Retinal pigment epithelial cell (primary cell): ENCODE results near the gene FBXO30.

ENCODE experiments used
- DNase-seq: peaks from one replicate; pipeline ENCODE4 v3.0.0-alpha.2; 2010; ENCODE audit warnings: low read depth
- H3K4me3 ChIP-seq: 2 replicates; pipeline ENCODE4 v1.5.1; 2011; ENCODE audit warnings: mild to moderate bottlenecking, low read length, control low read depth, moderate library complexity
- CTCF ChIP-seq: conservative IDR thresholded peaks from 2 replicates; pipeline ENCODE4 v1.5.1; 2011; ENCODE audit warnings: low read depth, low read length, control low read depth, inconsistent platforms

The FBXO30 gene

GRCh38 chr6:145818796-145819195 lies 4.2 kb upstream of the FBXO30 start:
- H3K4me3 ChIP-seq, result no peak overlapping the region
- no peak for TF ChIP-seq CTCF
- DNase-seq, result no peak

- H3K4me3 ChIP-seq, result no peak overlapping the region
- TF ChIP-seq CTCF, result no peak
- no peak for DNase-seq
These were observed 1.8 kb upstream of the FBXO30 start for GRCh38 chr6:145816392-145816791.

GRCh38 chr6:145815309-145816274 lies 997 bp upstream of the FBXO30 start:
- H3K4me3 ChIP-seq, result peak overlapping the region; percentile 83
- TF ChIP-seq CTCF, result no peak
- DNase-seq, result no peak

GRCh38 chr6:145814035-145814500 lies 527 bp downstream of the FBXO30 start:
- no peak for DNase-seq
- TF ChIP-seq CTCF, result no peak
- peak overlapping the region; percentile 83 for H3K4me3 ChIP-seq

- DNase-seq, result no peak
- peak overlapping the region; percentile 83 for H3K4me3 ChIP-seq
- TF ChIP-seq CTCF, result no peak
These were observed 1.1 kb downstream of the FBXO30 start for GRCh38 chr6:145813285-145814034.

- H3K4me3 ChIP-seq, result no peak overlapping the region
- DNase-seq, result no peak
- TF ChIP-seq CTCF, result no peak
These were observed 2.9 kb downstream of the FBXO30 start for GRCh38 chr6:145811741-145812140.
